Nasal cavity respiratory epithelium epithelial cell of viscerocranial mucosa (primary cell): ENCODE data around the gene NPR1. TPM values are rescaled to one million over a fixed set of nuclear protein-coding genes. Genes with fewer than 3 reads are reported as not detected.

Source experiments
- total RNA-seq: library from RNA; depleted of rRNA; stranded (reverse); fragments of >200 nt; gene quantifications from 2 replicates; pipeline ENCODE4 v1.2.3, GENCODE V29; 2014

Gene NPR1
- total RNA-seq = under 0.01 TPM in 1 of 2 replicates, not detected in the other

GRCh38 chr1:153678519-153679336 is at the start of gene NPR1:
Gene NPR1 (plus strand): TSS chr1:153678688. CDS start chr1:153679109, 421 bp downstream.

GRCh38 chr1:153633754-153634665 is 44.5 kb upstream of the NPR1 start, which contains the start of gene CHTOP:
Gene CHTOP (plus strand): TSS chr1:153634066. CDS start chr1:153636589, 2,523 bp downstream.

GRCh38 chr1:153658400-153659174 is 19.9 kb upstream of the NPR1 start, which contains the start of gene SNAPIN:
Gene SNAPIN (plus strand): TSS chr1:153658703. CDS start chr1:153658744, 41 bp downstream.

DNA sequence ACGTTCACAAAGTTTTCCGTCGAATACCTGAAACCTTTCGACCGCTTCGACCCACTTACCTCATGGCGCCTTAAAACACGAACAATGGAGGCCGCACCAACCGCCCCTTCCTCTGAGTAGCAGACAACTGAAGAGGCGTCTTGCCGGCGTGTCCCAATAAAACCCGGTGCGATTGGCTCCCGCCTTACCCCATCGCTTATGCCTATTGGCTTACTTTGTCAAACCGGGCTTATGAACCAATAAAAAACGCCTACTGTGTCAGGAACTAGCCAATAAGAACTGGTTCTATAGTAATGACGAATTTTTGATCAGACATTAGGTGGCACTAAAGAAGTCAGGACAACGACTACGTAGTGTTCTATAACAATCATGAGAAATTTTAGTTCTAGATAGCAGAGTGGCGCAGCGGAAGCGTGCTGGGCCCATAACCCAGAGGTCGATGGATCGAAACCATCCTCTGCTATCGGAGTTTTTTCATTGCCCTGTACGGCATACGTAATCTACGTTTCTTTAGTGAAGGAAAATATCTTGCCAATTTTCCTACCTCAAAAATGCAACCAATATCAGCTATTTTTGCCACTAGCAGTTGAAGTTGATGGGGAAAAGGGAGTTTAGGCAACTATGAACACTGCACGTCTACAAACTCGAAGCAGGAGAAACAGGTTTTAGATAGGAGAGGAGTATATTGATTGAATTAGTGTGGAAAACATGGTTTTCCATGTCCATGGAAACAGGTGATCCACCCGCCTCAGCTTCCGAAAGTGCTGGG is 7.4 kb upstream of the NPR1 start, which contains the start of gene ILF2:
Gene ILF2 (minus strand): TSS at position 135 of the 769 bp plus-strand sequence. CDS start 71 bp downstream, at position 64.

DNA sequence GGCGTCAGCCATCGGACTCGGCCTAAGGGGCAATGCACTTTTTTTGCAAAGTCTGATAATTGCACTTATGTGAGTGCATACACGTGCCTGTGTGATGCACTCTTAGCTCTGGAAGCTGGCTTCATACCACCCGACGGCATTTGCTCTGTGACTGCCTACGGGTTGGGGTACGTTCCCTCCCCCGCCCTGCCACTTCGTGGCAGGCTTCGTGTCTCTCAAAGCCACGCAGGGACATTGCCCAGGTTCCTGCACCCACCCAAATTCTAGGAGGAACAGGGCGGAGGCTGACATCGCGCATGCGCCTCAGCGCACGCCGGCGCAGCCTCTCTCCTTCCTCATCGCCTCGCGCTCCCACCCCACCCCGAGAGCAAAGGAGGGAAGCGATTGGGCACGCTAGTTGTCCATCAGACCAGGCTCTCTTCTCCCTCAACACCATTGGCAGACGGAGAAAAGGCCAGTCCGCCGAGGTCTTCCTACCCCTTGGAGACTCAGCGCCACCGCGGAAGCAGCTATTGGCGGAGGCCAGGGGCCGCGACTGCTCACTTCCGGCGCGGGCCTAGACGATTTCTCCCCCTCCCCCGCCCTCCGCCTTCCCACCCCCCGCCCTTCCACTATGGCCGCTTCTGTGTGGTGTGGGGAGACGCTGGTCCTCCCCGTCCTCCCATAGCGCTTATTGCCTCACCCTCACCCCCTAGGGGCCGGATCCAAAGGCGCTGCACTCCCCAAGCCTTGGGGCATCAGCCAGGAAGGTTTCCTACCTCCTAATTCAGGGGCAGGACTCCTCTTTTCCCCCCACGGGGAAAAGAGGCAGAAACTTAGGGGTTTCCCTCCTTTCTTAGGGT is 49.2 kb downstream of the NPR1 start, which contains the start of gene INTS3:
Gene INTS3 (plus strand): TSS at position 588 of the 842 bp plus-strand sequence. CDS start 585 bp downstream, outside the sequence.

Other genes starting within 250 kb of the NPR1 start
- 0.64 and 2.1 TPM in 2 replicates for gene S100A7, start 218.0 kb upstream of the NPR1 start, total RNA-seq
- 257 and 1,880 TPM in 2 replicates for gene S100A6, start 142.7 kb upstream of the NPR1 start, total RNA-seq
- gene S100A5, start 137.8 kb upstream of the NPR1 start, total RNA-seq = not detected in 2 replicates
- gene S100A4, start 132.9 kb upstream of the NPR1 start, total RNA-seq = 5.5 TPM in 2 replicates
- 2.1 and 2.3 TPM in 2 replicates for gene S100A3, start 129.4 kb upstream of the NPR1 start, total RNA-seq
- 666 and 777 TPM in 2 replicates for gene S100A2, start 112.8 kb upstream of the NPR1 start, total RNA-seq
- 568 and 750 TPM in 2 replicates for gene S100A16, start 65.6 kb upstream of the NPR1 start, total RNA-seq
- gene S100A14, start 62.4 kb upstream of the NPR1 start, total RNA-seq = 394 and 881 TPM in 2 replicates
- gene S100A13, start 51.2 kb upstream of the NPR1 start, total RNA-seq = 16.8 and 44.1 TPM in 2 replicates
- not detected in 2 replicates for gene S100A1, start 50.3 kb upstream of the NPR1 start, total RNA-seq
- 56.5 and 61.9 TPM in 2 replicates for gene CHTOP, start 44.6 kb upstream of the NPR1 start, total RNA-seq
- gene SNAPIN, start 20.0 kb upstream of the NPR1 start, total RNA-seq = 42.1 and 66.6 TPM in 2 replicates
- gene ILF2, start 7.7 kb upstream of the NPR1 start, total RNA-seq = 88.2 and 102 TPM in 2 replicates
- 16.4 and 37.2 TPM in 2 replicates for gene INTS3, start 49.4 kb downstream of the NPR1 start, total RNA-seq
- gene SLC27A3, start 96.7 kb downstream of the NPR1 start, total RNA-seq = 2.1 and 7.6 TPM in 2 replicates
- gene GATAD2B, start 244.3 kb downstream of the NPR1 start, total RNA-seq = 3.1 and 8.0 TPM in 2 replicates